WERI-Rb-1 (cell line): ENCODE measurements around the gene PLPP6.
"Not testable (repeated sequence)": the region's sequence is repeated elsewhere in the genome, so short reads cannot be mapped to it uniquely, and the experiment has no call there.

Experiments used
- DNase-seq: peaks from one replicate; pipeline ENCODE4 v3.0.0-alpha.2; 2020
- H3K27ac ChIP-seq: fragments of 250-450 bp; sonication (Bioruptor Pico); 2 replicates; pipeline ENCODE4 v1.5.1; 2020; ENCODE audit warnings: mild to moderate bottlenecking, moderate library complexity
- H3K27me3 ChIP-seq: fragments of 250-450 bp; sonication (Bioruptor Pico); 2 replicates; pipeline ENCODE4 v1.5.1; 2021; ENCODE audit warnings: mild to moderate bottlenecking, low read depth, moderate library complexity; ENCODE audit not compliant: insufficient read depth, severe bottlenecking
- H3K36me3 ChIP-seq: fragments of 250-450 bp; sonication (Bioruptor Pico); 2 replicates; pipeline ENCODE4 v1.5.1; 2020; ENCODE audit warnings: mild to moderate bottlenecking, moderate library complexity
- H3K4me3 ChIP-seq: 2 replicates; pipeline ENCODE4 v1.5.1; 2011; ENCODE audit warnings: low read depth, mild to moderate bottlenecking, control low read depth, low read length
- H3K9me3 ChIP-seq: fragments of 250-450 bp; sonication (Bioruptor Pico); 2 replicates; pipeline ENCODE4 v1.5.1; 2021; ENCODE audit warnings: mild to moderate bottlenecking, moderate library complexity; ENCODE audit not compliant: severe bottlenecking
- TF ChIP-seq, protein P1 (sequence below): IDR thresholded peaks from 2 replicates; pipeline ENCODE4 v1.5.1; 2011; ENCODE audit warnings: low read depth, mild to moderate bottlenecking, control low read depth, inconsistent platforms, low read length

PLPP6 gene

DNA sequence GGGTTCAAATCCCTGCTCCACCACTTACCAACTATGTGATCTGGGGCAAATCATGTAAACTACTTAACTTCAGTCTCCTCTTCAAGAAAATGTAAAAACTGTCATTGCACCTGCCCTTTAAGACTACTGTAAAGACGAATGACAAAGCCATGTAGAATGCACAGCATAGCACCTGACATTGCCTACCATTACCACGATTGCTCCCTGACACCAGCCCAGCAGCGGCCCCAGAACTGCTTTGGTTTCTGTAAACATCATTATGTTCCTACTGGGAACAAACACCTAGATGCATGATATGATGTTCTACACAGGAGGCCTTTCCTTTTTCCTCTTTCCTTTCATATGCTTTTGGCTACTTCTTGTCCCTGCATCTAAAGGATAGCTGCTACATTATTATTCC, 23.1 kb upstream of the PLPP6 start:
- no peak for DNase-seq
- Histone ChIP-seq H3K27me3 (no peaks in the 10 kb centered on the region), H3K27ac (no peak overlapping the region), H3K9me3 (no peaks in the 10 kb centered on the region), H3K36me3 (no peaks in the 10 kb centered on the region), H3K4me3 (no peak overlapping the region)
- TF ChIP-seq, protein P1, sequence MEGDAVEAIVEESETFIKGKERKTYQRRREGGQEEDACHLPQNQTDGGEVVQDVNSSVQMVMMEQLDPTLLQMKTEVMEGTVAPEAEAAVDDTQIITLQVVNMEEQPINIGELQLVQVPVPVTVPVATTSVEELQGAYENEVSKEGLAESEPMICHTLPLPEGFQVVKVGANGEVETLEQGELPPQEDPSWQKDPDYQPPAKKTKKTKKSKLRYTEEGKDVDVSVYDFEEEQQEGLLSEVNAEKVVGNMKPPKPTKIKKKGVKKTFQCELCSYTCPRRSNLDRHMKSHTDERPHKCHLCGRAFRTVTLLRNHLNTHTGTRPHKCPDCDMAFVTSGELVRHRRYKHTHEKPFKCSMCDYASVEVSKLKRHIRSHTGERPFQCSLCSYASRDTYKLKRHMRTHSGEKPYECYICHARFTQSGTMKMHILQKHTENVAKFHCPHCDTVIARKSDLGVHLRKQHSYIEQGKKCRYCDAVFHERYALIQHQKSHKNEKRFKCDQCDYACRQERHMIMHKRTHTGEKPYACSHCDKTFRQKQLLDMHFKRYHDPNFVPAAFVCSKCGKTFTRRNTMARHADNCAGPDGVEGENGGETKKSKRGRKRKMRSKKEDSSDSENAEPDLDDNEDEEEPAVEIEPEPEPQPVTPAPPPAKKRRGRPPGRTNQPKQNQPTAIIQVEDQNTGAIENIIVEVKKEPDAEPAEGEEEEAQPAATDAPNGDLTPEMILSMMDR = no peak

- TF ChIP-seq, protein P1 = no peak
- DNase-seq = no peak
- H3K27ac ChIP-seq = no peak overlapping the region
- H3K27me3 ChIP-seq = no peaks in the 10 kb centered on the region
- H3K36me3 ChIP-seq = no peaks in the 10 kb centered on the region
- H3K4me3 ChIP-seq = no peak overlapping the region
- H3K9me3 ChIP-seq = no peaks in the 10 kb centered on the region
Observed at GRCh38 chr9:4639420-4639819, 22.7 kb upstream of the PLPP6 start.

GRCh38 chr9:4640027-4640426, 22.1 kb upstream of the PLPP6 start:
- no peaks in the 10 kb centered on the region for H3K36me3 ChIP-seq
- peak; percentile 33 for DNase-seq

GRCh38 chr9:4642351-4642750, 19.7 kb upstream of the PLPP6 start:
- TF ChIP-seq, protein P1 = no peak
- no peak overlapping the region for H3K27ac ChIP-seq
- H3K4me3 ChIP-seq = no peak overlapping the region
- no peaks in the 10 kb centered on the region for H3K9me3 ChIP-seq
- no peaks in the 10 kb centered on the region for H3K27me3 ChIP-seq
- no peak for DNase-seq
- H3K36me3 ChIP-seq = no peaks in the 10 kb centered on the region

More at GRCh38 chr9:4640027-4640426, 22.1 kb upstream of the PLPP6 start:
- Histone ChIP-seq H3K27me3 (no peaks in the 10 kb centered on the region), H3K4me3 (no peak overlapping the region), H3K9me3 (no peaks in the 10 kb centered on the region), H3K27ac (no peak overlapping the region)
- TF ChIP-seq, protein P1 = peak; percentile 54

GRCh38 chr9:4654084-4654483, 8.0 kb upstream of the PLPP6 start:
- no peak overlapping the region for H3K27ac ChIP-seq

GRCh38 chr9:4654538-4654937, 7.6 kb upstream of the PLPP6 start:
- Histone ChIP-seq H3K9me3 (no peaks in the 10 kb centered on the region), H3K27ac (no peak overlapping the region), H3K4me3 (no peak overlapping the region), H3K27me3 (no peaks in the 10 kb centered on the region), H3K36me3 (no peaks in the 10 kb centered on the region)
- DNase-seq = no peak
- TF ChIP-seq, protein P1 = no peak

More at GRCh38 chr9:4654084-4654483, 8.0 kb upstream of the PLPP6 start:
- TF ChIP-seq, protein P1 = no peak
- Histone ChIP-seq H3K4me3 (no peak overlapping the region), H3K27me3 (no peaks in the 10 kb centered on the region), H3K36me3 (no peaks in the 10 kb centered on the region), H3K9me3 (no peaks in the 10 kb centered on the region)
- no peak for DNase-seq

DNA sequence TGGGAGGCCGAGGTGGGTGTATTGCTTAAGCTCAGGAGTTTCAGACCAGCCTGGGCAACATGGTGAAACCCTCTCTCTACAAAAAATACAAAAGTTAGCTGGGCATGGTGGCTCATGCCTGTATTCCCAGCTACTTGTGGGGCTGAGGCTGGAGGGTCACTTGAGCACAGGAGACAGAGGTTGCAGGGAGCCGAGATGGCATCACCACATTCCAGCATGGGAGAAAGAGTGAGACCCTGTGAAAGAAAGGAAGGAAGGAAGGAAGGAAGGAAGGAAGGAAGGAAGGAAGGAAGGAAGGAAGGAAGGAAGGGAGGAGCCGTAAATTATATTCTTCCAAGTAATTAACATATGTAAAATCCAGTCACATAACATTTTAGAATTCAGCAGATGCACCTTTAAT, 5.9 kb upstream of the PLPP6 start:
- H3K27ac ChIP-seq, H3K27me3 ChIP-seq, H3K36me3 ChIP-seq, DNase-seq, H3K4me3 ChIP-seq, H3K9me3 ChIP-seq: not testable (repeated sequence)
